GM19239 (cell line): ENCODE results near the gene ACBD5.
A peak's percentile ranks its signal among the peaks of the same experiment; 100 is the strongest.

Source experiments
- DNase-seq: peaks from one replicate; pipeline ENCODE4 v3.0.0; 2011; ENCODE audit warnings: low spot score; ENCODE audit not compliant: insufficient read length
- FAIRE-seq: peaks from 2 replicates; lab custom pipeline; 2011; peaks lifted over from hg19 to GRCh38; lab: Jason Lieb, UNC

ACBD5 gene

DNA sequence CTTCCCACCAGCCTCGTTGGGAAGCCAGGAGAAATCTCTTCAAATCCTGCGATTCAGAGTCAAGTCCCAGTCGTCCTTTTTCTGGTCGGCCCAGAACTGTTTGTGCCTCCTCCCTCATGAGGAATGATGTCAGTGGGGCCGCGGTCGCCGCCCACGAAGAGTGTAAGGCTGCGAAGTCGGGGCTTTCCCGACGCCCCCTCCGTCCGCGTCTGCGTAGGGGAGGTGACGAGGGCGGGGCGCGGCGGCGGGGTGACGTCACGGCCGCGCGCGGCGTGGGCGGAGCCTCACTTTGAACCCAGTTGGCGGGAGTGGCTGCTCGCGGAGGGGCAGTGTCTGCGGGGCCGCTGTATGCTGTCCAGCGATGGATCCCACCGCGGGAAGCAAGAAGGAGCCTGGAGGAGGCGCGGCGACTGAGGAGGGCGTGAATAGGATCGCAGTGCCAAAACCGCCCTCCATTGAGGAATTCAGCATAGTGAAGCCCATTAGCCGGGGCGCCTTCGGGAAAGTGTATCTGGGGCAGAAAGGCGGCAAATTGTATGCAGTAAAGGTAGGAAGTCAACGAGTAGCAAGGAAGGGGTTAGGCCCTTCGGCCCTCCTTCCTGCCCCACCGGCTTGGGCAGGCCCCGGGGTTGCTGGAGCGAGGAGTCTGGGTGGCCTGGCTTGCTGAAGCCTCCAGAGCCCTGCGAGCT, 85.4 kb downstream of the ACBD5 start, which contains the start of gene MASTL:
Gene MASTL, plus strand, starts transcription at position 287 of the 689 bp plus-strand sequence. Its CDS starts 75 bp downstream, at position 362.
- DNase-seq = peak; percentile 71
- peak; percentile 97 for FAIRE-seq

DNA sequence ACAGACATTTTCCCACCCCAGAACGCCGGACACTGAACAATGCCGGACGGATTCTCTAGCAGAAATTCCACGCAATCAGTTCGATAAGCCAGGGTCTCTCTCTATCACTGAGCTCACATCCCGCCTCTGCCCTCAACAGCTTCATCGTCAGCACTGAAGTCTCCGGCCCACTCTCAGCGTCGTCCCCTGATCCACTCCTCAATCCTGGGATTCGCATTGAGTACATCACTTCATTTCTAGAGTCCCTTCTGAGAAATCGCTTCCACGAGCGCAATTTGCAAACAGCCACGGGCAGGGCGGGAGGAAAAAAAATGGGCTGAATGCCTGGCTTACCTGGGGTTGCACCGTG, 86.8 kb downstream of the ACBD5 start:
- DNase-seq (no peak), FAIRE-seq (no peak)

- no peak for FAIRE-seq
- no peak for DNase-seq
Measured at GRCh38 chr10:27153329-27153728, 87.3 kb downstream of the ACBD5 start.

DNA sequence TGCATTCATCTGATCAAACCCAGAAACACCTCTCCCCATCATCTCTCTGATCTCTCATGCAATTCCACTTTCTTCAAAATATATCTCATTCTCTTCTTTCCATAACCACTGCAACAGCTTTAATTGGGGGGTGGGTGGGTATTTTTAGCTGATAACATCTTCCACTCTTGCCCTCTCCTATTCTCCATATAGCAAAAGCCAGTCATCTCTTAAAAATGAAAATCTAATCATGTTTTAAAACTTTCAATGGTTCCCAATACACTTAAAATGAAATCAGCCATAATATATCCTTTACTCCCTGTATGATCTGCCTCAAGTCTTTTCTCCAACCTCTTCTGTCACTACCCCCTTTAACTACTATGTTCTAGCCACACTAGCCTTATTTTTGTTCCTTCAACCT, 87.9 kb downstream of the ACBD5 start:
- no peak for FAIRE-seq
- DNase-seq = no peak

DNA sequence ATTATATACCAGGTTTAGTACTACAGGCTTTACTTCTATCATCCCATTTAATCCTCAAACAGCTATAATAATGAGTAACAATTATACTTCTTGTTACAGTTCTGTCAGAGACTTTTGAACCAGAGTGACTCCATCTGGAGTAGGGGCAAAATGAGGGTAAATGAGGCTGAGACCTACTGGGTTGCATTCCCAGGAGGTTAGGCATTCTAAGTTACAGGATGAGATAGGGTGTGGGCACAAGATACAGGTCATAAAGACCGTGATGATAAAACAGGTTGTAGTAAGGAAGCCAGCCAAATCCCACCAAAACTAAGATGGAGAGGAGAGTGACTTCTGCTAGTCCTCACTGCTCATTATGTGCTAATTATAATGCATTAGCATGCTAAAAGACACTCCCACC, 90.3 kb downstream of the ACBD5 start:
- FAIRE-seq (no peak), DNase-seq (no peak)

DNA sequence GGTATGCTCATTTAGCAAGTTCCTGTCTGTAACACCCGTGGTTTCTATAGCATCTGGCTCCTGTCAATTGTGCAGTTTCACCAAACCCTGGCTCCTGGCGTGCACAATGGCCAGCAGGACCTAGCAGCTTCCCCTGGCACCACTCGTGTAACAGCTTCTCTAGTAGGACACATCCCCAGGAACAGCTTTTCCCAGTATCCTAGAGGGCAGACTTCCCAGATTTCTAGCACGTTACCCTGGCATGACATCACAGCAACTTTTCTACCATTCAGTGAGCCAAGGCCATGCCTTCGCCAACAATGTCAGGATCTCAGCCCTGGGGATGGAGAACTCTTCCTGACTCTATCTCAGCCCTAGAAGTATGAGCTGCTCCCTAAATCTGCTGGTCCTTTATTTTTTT, 92.9 kb downstream of the ACBD5 start:
- FAIRE-seq = no peak
- DNase-seq = no peak

GRCh38 chr10:27145937-27146336, 94.7 kb downstream of the ACBD5 start:
- DNase-seq (no peak), FAIRE-seq (no peak)
